GM12878 (cell line): ENCODE data around the gene AFAP1. TPM values are rescaled to one million over a fixed set of nuclear protein-coding genes. Genes with fewer than 3 reads are reported as not detected.
A peak's percentile ranks its signal among the peaks of the same experiment; 100 is the strongest.

Source experiments
- ATAC-seq: fragments of 200-7000 bp; cut with Tn5 transposase; 3 replicates; pipeline ENCODE4 v1.9.1; 2020; ENCODE audit warnings: mild to moderate bottlenecking, moderate library complexity
- BruUV-seq: library from RNA; stranded (reverse); fragments of 400-500 nt; replicated peaks from 2 replicates; lab custom pipeline; 2021; lab: Mats Ljungman, UMichigan
- CTCF ChIA-PET: fragments of 300-600 bp; sonication (Branson Sonifier 250); formaldehyde crosslinking; extraction: SDS; loops from one replicate; lab custom pipeline; 2021; ENCODE audit warnings: inconsistent platforms; lab: Yijun Ruan, JAX
- POLR2A ChIA-PET: fragments of 350-600 bp; formaldehyde crosslinking; extraction: SDS; loops from one replicate; lab custom pipeline; 2021; ENCODE audit warnings: inconsistent platforms; lab: Charles Lee
- RAD21 ChIA-PET: fragments of 300-600 bp; sonication (Branson Sonifier 250); formaldehyde crosslinking; loops from one replicate; lab custom pipeline; 2023; ENCODE audit warnings: antibody characterized with exemption; ENCODE audit not compliant: unreplicated experiment; lab: Charles Lee
- SMC1A ChIA-PET: fragments of 300-600 bp; sonication (Branson Sonifier 250); formaldehyde crosslinking; loops from one replicate; lab custom pipeline; 2023; ENCODE audit not compliant: unreplicated experiment, uncharacterized antibody; lab: Charles Lee
- DNase-seq: peaks from one replicate; pipeline ENCODE4 v3.0.0-alpha.2; 2011; ENCODE audit warnings: low read depth, low spot score
- FAIRE-seq: peaks from 3 replicates; lab custom pipeline; 2011; peaks lifted over from hg19 to GRCh38; lab: Jason Lieb, UNC
- H2AFZ ChIP-seq: 2 replicates; pipeline ENCODE4 v1.6.0; 2011; ENCODE audit warnings: low read depth, low read length, control low read depth; ENCODE audit not compliant: control insufficient read depth
- H3K27ac ChIP-seq: 2 replicates; pipeline ENCODE4 v1.5.1; 2011; ENCODE audit warnings: control low read depth; ENCODE audit not compliant: control insufficient read depth, insufficient read depth
- H3K27me3 ChIP-seq, 2 experiments: replicated peaks in 1 of 2; 2 replicates each; pipeline versions ENCODE4 v1.6.0 to v1.6.1; 2011; ENCODE audit warnings: low read length in 1 of 2; ENCODE audit not compliant: control insufficient read depth in 2 of 2, insufficient read depth in 2 of 2
- H3K36me3 ChIP-seq, 2 experiments: 2 replicates each; pipeline ENCODE4 v1.5.1; 2011; ENCODE audit warnings: low read length in 1 of 2; ENCODE audit not compliant: control insufficient read depth in 2 of 2, insufficient read depth in 2 of 2
- H3K4me1 ChIP-seq: 2 replicates; pipeline ENCODE4 v1.6.1; 2011; ENCODE audit warnings: mild to moderate bottlenecking, low read length, moderate library complexity, mixed read lengths; ENCODE audit not compliant: control insufficient read depth, insufficient read depth
- H3K4me2 ChIP-seq: 2 replicates; pipeline ENCODE4 v1.6.0; 2011; ENCODE audit warnings: control low read depth; ENCODE audit not compliant: control insufficient read depth, insufficient read depth
- H3K4me3 ChIP-seq: fragments of 200-600 bp; sonication (generic); 2 replicates; pipeline ENCODE4 v1.5.1; 2016
- H3K79me2 ChIP-seq: 2 replicates; pipeline ENCODE4 v1.6.0; 2011; ENCODE audit warnings: low read length; ENCODE audit not compliant: control insufficient read depth, insufficient read depth
- H3K9ac ChIP-seq: 2 replicates; pipeline ENCODE4 v1.8.0; 2011; ENCODE audit warnings: low read length, control low read depth, mixed read lengths; ENCODE audit not compliant: control insufficient read depth, insufficient read depth
- H3K9me3 ChIP-seq: replicated peaks from 3 replicates; pipeline ENCODE4 v1.5.1; 2011; ENCODE audit warnings: mild to moderate bottlenecking, low read length; ENCODE audit not compliant: control insufficient read depth, insufficient read depth
- H4K20me1 ChIP-seq: 2 replicates; pipeline ENCODE4 v1.6.0; 2011; ENCODE audit not compliant: control insufficient read depth, insufficient read depth
- FOXM1 ChIP-seq: IDR thresholded peaks from 2 replicates; pipeline ENCODE4 v1.6.1; 2012; ENCODE audit warnings: low read depth, mild to moderate bottlenecking, inconsistent platforms, low read length, moderate library complexity
- GABPA ChIP-seq: IDR thresholded peaks from 2 replicates; pipeline ENCODE4 v1.6.1; 2014; ENCODE audit warnings: antibody characterized with exemption, low read depth, mild to moderate bottlenecking, inconsistent platforms
- MTA3 ChIP-seq: IDR thresholded peaks from 2 replicates; pipeline ENCODE4 v1.6.1; 2012; ENCODE audit warnings: low read length, inconsistent platforms, borderline replicate concordance
- MYB ChIP-seq: fragments of 150-350 bp; IDR thresholded peaks from 2 replicates; pipeline ENCODE4 v1.6.1; 2014; ENCODE audit warnings: mild to moderate bottlenecking, low read depth, low read length, borderline replicate concordance
- RAD51 ChIP-seq: fragments of 450-650 bp; IDR thresholded peaks from 2 replicates; pipeline ENCODE4 v1.6.1; 2016; ENCODE audit warnings: moderate library complexity, mild to moderate bottlenecking, inconsistent platforms
- ZBED1 ChIP-seq: IDR thresholded peaks from 2 replicates; pipeline ENCODE4 v1.6.1; 2016; ENCODE audit warnings: borderline replicate concordance
- WGBS: methylation state at CpG from one replicate; pipeline ENCODE4 v1.1.6; 2016; ENCODE audit warnings: low lambda C conversion rate; ENCODE audit not compliant: insufficient replicate concordance, insufficient coverage; ENCODE audit errors: missing lambda C conversion rate; 5-methylcytosine and 5-hydroxymethylcytosine counted together
- in situ Hi-C: fragments of 300-500 bp; cut with MboI; formaldehyde crosslinking; loops from 9 replicates; pipeline ENCODE4 v1.14.3; 2018; ENCODE audit warnings: mixed read lengths
- intact Hi-C: fragments of 100-400 bp; cut with micrococcal nuclease; formaldehyde crosslinking; loops from one replicate; pipeline ENCODE4 v1.14.2; 2022; ENCODE audit not compliant: unreplicated experiment
- polyA plus RNA-seq, 11 experiments: library from polyadenylated mRNA; depleted of rRNA in 4 of 11; unstranded in 6 of 11; stranded (reverse) in 5 of 11; fragments of >200 nt; fragmentation: Nextera tagmentation in 4 of 11; fragmentation: Illumina TruSeq in 1 of 11; extraction: Ambion mirVana in 4 of 11; extraction: Trizol in 1 of 11; gene quantifications; 1 replicate in 1 of 11; 2 replicates in 10 of 11; pipeline versions ENCODE4 v1.2.1 to v1.2.3, GENCODE V29; 2011 to 2016; ENCODE audit warnings: inconsistent platforms in 2 of 11, missing spikeins in 2 of 11, low read depth in 1 of 11
- total RNA-seq, 4 experiments: library from RNA; depleted of rRNA in 3 of 4; stranded (reverse); fragments of >200 nt in 3 of 4; fragmentation: Illumina TruSeq in 1 of 4; extraction: Trizol in 1 of 4; gene quantifications; 2 replicates each; pipeline versions ENCODE4 v1.2.1 to v1.2.3, GENCODE V29; 2013 to 2021
- TF ChIP-seq, protein P1 (sequence below): fragments of 450-650 bp; IDR thresholded peaks from 2 replicates; pipeline ENCODE4 v1.6.1; 2017; ENCODE audit warnings: mild to moderate bottlenecking
- TF ChIP-seq, protein P2 (sequence below): fragments of 450-650 bp; formaldehyde crosslinking; IDR thresholded peaks from 2 replicates; pipeline ENCODE4 v1.5.0; 2022; ENCODE audit warnings: mild to moderate bottlenecking, missing genetic modification characterization
- TF ChIP-seq, protein P3 (sequence below), 3 experiments: IDR thresholded peaks in 2 of 3; conservative IDR thresholded peaks in 1 of 3; 2 replicates each; pipeline ENCODE4 v1.5.1; 2011; ENCODE audit warnings: low read depth in 3 of 3, low read length in 3 of 3, mild to moderate bottlenecking in 3 of 3, control low read depth in 2 of 3, moderate library complexity in 2 of 3, inconsistent platforms in 1 of 3, mixed read lengths in 1 of 3; ENCODE audit not compliant: control insufficient read depth in 2 of 3, insufficient read depth in 1 of 3; ENCODE audit errors: extremely low read depth in 1 of 3
- TF ChIP-seq, protein P4 (sequence below): fragments of 450-650 bp; IDR thresholded peaks from 2 replicates; pipeline ENCODE4 v1.6.1; 2017; ENCODE audit warnings: borderline replicate concordance

The AFAP1 gene
- total and polyA plus RNA-seq, 10 of the 15 experiments (the other 5 are each of a cell fraction or from before 2014, with no cell fraction given): 0.02 to 0.23 (median 0.09) TPM; not detected in 1

DNA sequence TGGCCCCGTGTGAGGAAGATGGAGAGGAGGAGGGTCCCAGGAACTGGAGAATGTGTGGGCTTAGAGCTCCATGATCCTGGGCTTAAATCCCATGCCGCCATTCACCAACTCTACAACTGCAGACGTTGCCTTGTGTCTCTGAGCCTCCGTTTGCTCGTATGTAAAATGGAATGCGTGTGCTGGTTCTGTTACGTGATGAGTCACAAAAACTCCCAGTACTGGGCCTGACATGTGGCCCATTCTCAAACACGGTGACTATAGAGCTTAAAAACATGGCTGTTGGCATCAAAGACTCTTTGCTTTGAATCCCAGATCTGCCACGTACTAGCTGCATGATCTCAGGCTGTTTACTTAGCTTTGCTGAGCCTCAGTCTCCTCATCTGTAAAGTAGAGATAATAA lies 13.0 kb upstream of the AFAP1 start:
- Histone ChIP-seq H3K4me3 (no peak overlapping the region), H3K27ac (no peak overlapping the region), H2AFZ (no peak overlapping the region), H3K4me1 (no peaks in the 10 kb centered on the region), H3K9me3 (peaks cover 2% of the 10 kb centered on the region; the same call in 2 of the 3 replicates), H3K79me2 (no peaks in the 10 kb centered on the region), H3K4me2 (no peak overlapping the region), H3K27me3 (no peaks in the 10 kb centered on the region), H4K20me1 (no peaks in the 10 kb centered on the region), H3K36me3 (no peaks in the 10 kb centered on the region), H3K9ac (no peak overlapping the region)
- FAIRE-seq: peak; percentile 57
- intact Hi-C loops (no loop called here), in situ Hi-C loops (no loop called here)
- ChIA-PET RAD21 (no interaction called here), SMC1A (no interaction called here), CTCF (interaction anchor here (1.1 kb wide), 1 partner anchor 25 kb away, joined by 4 read pairs; no protein-coding TSS in a partner anchor), POLR2A (no interaction called here)
- ATAC-seq: no peak
- BruUV-seq: no TSS peak
- WGBS: 30% methylated on average over 9 of the region's 9 CpGs
- DNase-seq: no peak
- TF ChIP-seq, protein P1, sequence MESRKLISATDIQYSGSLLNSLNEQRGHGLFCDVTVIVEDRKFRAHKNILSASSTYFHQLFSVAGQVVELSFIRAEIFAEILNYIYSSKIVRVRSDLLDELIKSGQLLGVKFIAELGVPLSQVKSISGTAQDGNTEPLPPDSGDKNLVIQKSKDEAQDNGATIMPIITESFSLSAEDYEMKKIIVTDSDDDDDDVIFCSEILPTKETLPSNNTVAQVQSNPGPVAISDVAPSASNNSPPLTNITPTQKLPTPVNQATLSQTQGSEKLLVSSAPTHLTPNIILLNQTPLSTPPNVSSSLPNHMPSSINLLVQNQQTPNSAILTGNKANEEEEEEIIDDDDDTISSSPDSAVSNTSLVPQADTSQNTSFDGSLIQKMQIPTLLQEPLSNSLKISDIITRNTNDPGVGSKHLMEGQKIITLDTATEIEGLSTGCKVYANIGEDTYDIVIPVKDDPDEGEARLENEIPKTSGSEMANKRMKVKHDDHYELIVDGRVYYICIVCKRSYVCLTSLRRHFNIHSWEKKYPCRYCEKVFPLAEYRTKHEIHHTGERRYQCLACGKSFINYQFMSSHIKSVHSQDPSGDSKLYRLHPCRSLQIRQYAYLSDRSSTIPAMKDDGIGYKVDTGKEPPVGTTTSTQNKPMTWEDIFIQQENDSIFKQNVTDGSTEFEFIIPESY: no peak
- no peak for TF ChIP-seq MTA3
- TF ChIP-seq ZBED1: no peak
- no peak for TF ChIP-seq FOXM1
- TF ChIP-seq, protein P2, sequence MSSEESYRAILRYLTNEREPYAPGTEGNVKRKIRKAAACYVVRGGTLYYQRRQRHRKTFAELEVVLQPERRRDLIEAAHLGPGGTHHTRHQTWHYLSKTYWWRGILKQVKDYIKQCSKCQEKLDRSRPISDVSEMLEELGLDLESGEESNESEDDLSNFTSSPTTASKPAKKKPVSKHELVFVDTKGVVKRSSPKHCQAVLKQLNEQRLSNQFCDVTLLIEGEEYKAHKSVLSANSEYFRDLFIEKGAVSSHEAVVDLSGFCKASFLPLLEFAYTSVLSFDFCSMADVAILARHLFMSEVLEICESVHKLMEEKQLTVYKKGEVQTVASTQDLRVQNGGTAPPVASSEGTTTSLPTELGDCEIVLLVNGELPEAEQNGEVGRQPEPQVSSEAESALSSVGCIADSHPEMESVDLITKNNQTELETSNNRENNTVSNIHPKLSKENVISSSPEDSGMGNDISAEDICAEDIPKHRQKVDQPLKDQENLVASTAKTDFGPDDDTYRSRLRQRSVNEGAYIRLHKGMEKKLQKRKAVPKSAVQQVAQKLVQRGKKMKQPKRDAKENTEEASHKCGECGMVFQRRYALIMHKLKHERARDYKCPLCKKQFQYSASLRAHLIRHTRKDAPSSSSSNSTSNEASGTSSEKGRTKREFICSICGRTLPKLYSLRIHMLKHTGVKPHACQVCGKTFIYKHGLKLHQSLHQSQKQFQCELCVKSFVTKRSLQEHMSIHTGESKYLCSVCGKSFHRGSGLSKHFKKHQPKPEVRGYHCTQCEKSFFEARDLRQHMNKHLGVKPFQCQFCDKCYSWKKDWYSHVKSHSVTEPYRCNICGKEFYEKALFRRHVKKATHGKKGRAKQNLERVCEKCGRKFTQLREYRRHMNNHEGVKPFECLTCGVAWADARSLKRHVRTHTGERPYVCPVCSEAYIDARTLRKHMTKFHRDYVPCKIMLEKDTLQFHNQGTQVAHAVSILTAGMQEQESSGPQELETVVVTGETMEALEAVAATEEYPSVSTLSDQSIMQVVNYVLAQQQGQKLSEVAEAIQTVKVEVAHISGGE: no peak
- TF ChIP-seq GABPA: no peak
- TF ChIP-seq, protein P3, sequence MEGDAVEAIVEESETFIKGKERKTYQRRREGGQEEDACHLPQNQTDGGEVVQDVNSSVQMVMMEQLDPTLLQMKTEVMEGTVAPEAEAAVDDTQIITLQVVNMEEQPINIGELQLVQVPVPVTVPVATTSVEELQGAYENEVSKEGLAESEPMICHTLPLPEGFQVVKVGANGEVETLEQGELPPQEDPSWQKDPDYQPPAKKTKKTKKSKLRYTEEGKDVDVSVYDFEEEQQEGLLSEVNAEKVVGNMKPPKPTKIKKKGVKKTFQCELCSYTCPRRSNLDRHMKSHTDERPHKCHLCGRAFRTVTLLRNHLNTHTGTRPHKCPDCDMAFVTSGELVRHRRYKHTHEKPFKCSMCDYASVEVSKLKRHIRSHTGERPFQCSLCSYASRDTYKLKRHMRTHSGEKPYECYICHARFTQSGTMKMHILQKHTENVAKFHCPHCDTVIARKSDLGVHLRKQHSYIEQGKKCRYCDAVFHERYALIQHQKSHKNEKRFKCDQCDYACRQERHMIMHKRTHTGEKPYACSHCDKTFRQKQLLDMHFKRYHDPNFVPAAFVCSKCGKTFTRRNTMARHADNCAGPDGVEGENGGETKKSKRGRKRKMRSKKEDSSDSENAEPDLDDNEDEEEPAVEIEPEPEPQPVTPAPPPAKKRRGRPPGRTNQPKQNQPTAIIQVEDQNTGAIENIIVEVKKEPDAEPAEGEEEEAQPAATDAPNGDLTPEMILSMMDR (IDR thresholded peaks at IDR 0.05 in 2 of 3, conservative IDR thresholded peaks at IDR 0.05 in 1 of 3; ENCODE audit: control insufficient read depth in 2 of 3, extremely low read depth in 1 of 3, insufficient read depth in 1 of 3, low read depth in 3 of 3, low read length in 3 of 3): no peak
- no peak for TF ChIP-seq MYB
- TF ChIP-seq, protein P4, sequence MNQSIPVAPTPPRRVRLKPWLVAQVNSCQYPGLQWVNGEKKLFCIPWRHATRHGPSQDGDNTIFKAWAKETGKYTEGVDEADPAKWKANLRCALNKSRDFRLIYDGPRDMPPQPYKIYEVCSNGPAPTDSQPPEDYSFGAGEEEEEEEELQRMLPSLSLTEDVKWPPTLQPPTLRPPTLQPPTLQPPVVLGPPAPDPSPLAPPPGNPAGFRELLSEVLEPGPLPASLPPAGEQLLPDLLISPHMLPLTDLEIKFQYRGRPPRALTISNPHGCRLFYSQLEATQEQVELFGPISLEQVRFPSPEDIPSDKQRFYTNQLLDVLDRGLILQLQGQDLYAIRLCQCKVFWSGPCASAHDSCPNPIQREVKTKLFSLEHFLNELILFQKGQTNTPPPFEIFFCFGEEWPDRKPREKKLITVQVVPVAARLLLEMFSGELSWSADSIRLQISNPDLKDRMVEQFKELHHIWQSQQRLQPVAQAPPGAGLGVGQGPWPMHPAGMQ: no peak
- TF ChIP-seq RAD51: no peak
